Activated CD8-positive, alpha-beta memory T cell treated with anti-CD3 and anti-CD28 coated beads, Interleukin-2, amount 50 U/mL, for 1 hour (primary cell): ENCODE results near the gene CDK3.

ENCODE experiments used
- DNase-seq: peaks from one replicate; pipeline ENCODE4 v3.0.0-alpha.2; 2020; ENCODE audit errors: extremely low read depth

CDK3 gene

GRCh38 chr17:76014100-76014924 lies 13.7 kb downstream of the CDK3 start:
- peak; percentile 56 for DNase-seq

GRCh38 chr17:76014925-76015261 lies 14.2 kb downstream of the CDK3 start:
- no peak for DNase-seq

- DNase-seq: no peak
Observed at GRCh38 chr17:76017481-76018339, 17.1 kb downstream of the CDK3 start.

- DNase-seq: no peak
Observed at GRCh38 chr17:76018340-76018680, 17.7 kb downstream of the CDK3 start.

GRCh38 chr17:76018801-76019200 lies 18.1 kb downstream of the CDK3 start:
- no peak for DNase-seq

GRCh38 chr17:76019833-76020467 lies 19.3 kb downstream of the CDK3 start:
- no peak for DNase-seq

- no peak for DNase-seq
Observed at GRCh38 chr17:76022285-76022684, 21.6 kb downstream of the CDK3 start.

DNA sequence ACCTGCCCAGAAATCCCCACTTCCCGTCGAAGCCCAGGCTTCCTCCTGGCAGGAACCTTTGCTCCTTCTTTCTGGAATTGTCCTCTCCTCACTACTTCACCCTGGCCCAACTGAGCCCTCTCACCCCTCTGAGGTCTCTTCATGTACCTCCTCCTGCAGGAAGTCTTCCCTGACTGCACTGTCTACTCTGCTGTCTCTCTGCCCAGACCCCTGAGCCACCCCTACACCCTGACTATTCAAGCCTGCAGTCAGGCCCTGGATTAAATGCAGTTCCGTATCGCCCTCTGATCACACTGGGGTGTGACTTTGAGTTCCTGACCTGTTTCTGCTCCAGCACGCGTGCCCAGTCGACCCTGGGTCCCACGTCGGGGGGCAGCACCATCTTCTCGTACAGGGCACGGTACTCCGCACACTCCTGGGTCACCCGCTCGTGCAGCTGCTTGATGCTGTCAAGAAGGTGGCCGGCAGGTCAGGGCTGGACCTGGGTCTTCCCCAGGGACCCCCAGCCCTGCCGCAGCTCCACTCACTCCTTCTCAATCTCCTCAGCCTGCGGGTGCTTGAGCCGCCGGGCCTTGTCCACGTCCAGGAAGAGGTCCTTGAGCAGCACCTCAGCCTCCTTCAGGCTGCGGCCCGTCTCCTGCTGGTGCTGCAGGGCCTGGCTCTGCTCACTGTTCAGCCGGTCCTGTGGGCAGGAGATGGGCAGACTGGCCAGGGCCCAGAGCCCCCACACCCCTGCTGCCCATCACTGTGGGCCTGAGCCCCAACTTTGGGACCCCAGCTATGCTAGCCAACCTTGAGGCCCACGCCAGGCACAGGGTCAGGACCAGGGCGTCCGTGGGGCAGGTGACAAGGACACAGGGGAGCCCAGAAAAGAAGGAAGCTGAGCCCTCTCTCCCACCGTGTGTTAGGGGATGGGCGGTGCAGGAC lies 22.6 kb downstream of the CDK3 start:
- DNase-seq: no peak

GRCh38 chr17:76023900-76024237 lies 23.2 kb downstream of the CDK3 start:
- no peak for DNase-seq

GRCh38 chr17:76024353-76024752 lies 23.7 kb downstream of the CDK3 start:
- no peak for DNase-seq

- DNase-seq: no peak
Observed at GRCh38 chr17:76025294-76025693, 24.6 kb downstream of the CDK3 start.

DNA sequence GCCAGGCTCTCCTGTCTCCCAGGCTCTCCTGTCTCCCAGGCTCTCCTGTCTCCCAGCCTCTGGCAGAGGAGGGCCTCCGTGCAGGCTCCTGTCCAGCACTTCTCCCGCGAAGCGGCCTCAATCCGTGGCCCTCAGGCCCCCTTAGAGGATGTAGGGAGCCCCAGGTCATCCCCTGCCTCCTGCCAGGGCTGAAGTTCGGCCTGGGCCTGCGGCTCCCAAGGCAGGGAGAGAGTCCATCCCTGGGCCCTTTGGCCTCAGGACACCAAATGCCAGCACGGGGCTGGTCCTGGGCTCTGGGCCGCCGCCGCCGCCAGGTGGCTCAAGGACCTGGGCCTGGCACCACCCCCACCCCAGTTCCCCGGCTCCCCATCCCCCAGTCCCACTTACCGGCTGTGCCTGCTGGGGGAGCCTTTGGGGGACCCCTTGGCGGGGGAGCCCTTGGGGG lies 26.1 kb downstream of the CDK3 start:
- no peak for DNase-seq

- DNase-seq: no peak
Observed at GRCh38 chr17:76027159-76027839, 26.6 kb downstream of the CDK3 start, which contains the start of gene EVPL. TSS of gene EVPL (minus strand) at chr17:76027306. CDS start at chr17:76027198, 108 bp downstream.

DNA sequence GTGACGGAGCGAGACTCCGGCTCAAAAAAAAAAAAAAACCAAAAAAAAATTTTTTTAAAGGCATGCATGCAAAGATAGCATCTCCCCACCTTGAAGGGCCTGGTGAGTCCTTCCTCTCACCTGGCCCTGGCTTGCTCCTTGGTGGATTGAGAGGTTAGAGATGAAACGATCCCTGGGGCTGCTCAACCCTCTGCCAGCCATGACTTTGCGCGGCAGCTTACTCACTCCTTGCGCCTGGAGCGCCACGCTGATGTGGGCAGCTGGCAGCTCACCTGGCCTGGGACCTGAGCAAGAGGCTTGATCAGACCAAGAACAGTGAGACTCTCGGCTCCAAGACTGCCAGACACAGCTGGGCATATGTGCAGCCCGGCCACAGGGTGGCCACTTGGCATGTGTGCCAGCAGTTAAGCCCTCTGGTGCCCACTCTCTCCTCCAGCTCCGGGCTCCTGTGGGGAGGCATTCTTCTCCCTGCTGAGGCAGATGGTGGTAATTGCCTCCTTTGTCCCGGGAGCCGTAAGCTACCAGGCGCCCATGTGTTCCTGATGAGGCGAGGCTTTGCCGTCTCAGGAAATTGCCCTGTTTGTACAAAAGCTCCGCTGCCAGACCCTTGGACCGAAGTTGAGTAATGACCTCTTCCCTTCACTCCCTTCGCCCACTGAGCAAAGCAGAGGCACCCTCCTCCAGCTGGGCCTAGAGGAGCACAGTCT lies 31.6 kb downstream of the CDK3 start:
- DNase-seq: no peak

GRCh38 chr17:76032780-76033108 lies 32.1 kb downstream of the CDK3 start:
- no peak for DNase-seq

- no peak for DNase-seq
Observed at GRCh38 chr17:76033139-76033538, 32.5 kb downstream of the CDK3 start.

DNA sequence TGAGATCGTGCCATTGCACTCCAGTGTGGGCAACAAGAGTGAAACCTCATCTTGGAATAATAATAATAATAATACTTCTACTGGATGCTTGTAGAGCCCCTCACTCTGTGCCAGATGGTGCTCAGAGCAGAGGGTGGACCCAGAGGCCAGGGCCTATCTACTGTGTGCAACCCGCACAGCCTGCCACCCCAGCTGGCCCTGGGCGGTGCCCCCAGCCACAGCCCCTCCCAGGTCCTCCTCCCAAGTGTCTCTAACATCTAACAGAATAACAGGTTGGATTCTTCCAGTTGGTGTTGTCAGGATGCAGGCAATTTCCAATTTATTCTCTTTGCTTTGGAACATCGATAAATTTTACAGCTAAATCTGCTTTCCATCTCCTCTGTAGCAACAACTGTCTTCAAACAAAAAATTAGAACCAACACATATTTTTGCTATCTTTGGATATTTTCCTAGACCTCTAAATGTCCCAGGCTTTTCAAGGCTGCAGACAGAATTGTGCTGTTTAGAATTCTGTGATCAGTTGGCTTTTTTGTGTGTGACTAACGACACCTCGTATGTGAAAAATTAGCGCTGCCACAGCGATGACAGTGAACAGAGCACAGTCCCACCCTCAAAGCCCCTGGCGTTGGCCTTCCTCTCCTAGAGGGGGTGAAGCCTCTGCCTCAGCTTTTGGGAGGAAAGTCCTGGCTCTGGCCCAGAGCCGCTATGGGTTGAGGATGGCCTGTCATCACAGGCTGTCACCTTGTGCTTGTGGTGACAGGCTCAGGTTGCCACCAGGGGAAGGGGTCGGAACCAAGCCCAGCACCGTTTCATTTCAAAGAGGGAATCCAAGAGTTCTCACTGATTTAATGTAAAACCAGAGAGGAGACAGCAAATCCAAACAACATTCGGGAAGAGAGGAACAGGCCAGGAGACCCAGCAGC lies 34.0 kb downstream of the CDK3 start:
- DNase-seq: no peak

GRCh38 chr17:76036497-76037261 lies 36.0 kb downstream of the CDK3 start:
- DNase-seq: no peak

- DNase-seq: no peak
Observed at GRCh38 chr17:76038050-76038449, 37.4 kb downstream of the CDK3 start.
